Measurements from ENCODE around the gene GPR84. TPM values are rescaled to one million over a fixed set of nuclear protein-coding genes. Genes with fewer than 3 reads are reported as not detected.
A peak's percentile ranks its signal among the peaks of the same experiment; 100 is the strongest.

GPR84 gene
- total RNA-seq, 5 donors from 2014 or later (not counting 1 experiment from before 2014, with no cell fraction given) = not detected

GRCh38 chr12:54385251-54385914, 21.1 kb upstream of the GPR84 start:
- ATAC-seq (replicated peaks in 1 of 4) (no peak), DNase-seq (no peak)
- Mint-ChIP-seq H3K4me3 (no peak overlapping the region), H3K27me3 (no peaks in the 10 kb centered on the region), H3K27ac (no peak overlapping the region), H3K4me1 (peaks cover 1 to 18% (median 5%) of the 10 kb centered on the region in 3 donors), H3K9me3 (no peaks in the 10 kb centered on the region), H3K36me3 (no peaks in the 10 kb centered on the region)
- ChIA-PET POLR2A (no interaction called here), CTCF (interaction anchor here in 1 of 2 donors (0.5 kb wide), 1 partner anchor 1699 kb away, joined by 4 read pairs; no protein-coding TSS in a partner anchor)
- Histone ChIP-seq H3K36me3 (ENCODE audit: control insufficient read depth in 2 of 2, extremely low read depth in 1 of 2, insufficient read depth in 1 of 2, low read length in 1 of 2) (no peaks in the 10 kb centered on the region), H3K9me3 (no peaks in the 10 kb centered on the region), H3K4me3 (ENCODE audit: control insufficient read depth in 1 of 2, extremely low read depth in 1 of 2, low read length in 1 of 2) (no peak overlapping the region), H3K27me3 (replicated peaks in 1 of 2; ENCODE audit: control insufficient read depth in 2 of 2, extremely low read depth in 1 of 2, insufficient read depth in 2 of 2, low read length in 1 of 2) (peaks cover 0 to 2% of the 10 kb centered on the region in 2 experiments), H3K4me1 (ENCODE audit: control insufficient read depth in 1 of 2, extremely low read depth in 1 of 2, insufficient read depth in 2 of 2, low read length in 2 of 2) (peaks cover 0 to 3% of the 10 kb centered on the region in 2 experiments), H3K27ac (ENCODE audit: low read length) (no peak overlapping the region)
- WGBS (ENCODE audit: insufficient coverage) = 70% methylated on average over 8 of the region's 10 CpGs

- no peaks in the 10 kb centered on the region for H3K9me3 Mint-ChIP-seq
- H3K27me3 Mint-ChIP-seq = no peaks in the 10 kb centered on the region
- ChIA-PET CTCF (interaction anchor here (0.6 to 0.8 kb wide), 2 partner anchors 55 to 87 kb away, joined by 4 to 5 read pairs; no protein-coding TSS in a partner anchor), POLR2A (no interaction called here)
- Histone ChIP-seq H3K9me3 (no peaks in the 10 kb centered on the region), H3K4me3 (ENCODE audit: control insufficient read depth in 1 of 2, extremely low read depth in 1 of 2, low read length in 1 of 2) (no peak within 1 kb of the TSS), H3K4me1 (ENCODE audit: control insufficient read depth in 1 of 2, extremely low read depth in 1 of 2, insufficient read depth in 2 of 2, low read length in 2 of 2) (peaks cover 0 to 3% of the 10 kb centered on the region in 2 experiments), H3K27me3 (replicated peaks in 1 of 2; ENCODE audit: control insufficient read depth in 2 of 2, extremely low read depth in 1 of 2, insufficient read depth in 2 of 2, low read length in 1 of 2) (peaks cover 0 to 2% of the 10 kb centered on the region in 2 experiments), H3K36me3 (ENCODE audit: control insufficient read depth in 2 of 2, extremely low read depth in 1 of 2, insufficient read depth in 1 of 2, low read length in 1 of 2) (no peaks in the 10 kb centered on the region), H3K27ac (ENCODE audit: low read length) (no peak within 1 kb of the TSS)
- peaks cover 4 to 17% (median 9%) of the 10 kb centered on the region in 3 donors for H3K4me1 Mint-ChIP-seq
- H3K36me3 Mint-ChIP-seq = no peaks in the 10 kb centered on the region
- no CpG with 5 or more reads among the region's 1 CpG for WGBS (ENCODE audit: insufficient coverage)
- DNase-seq (peak in 1 of 35 experiments; percentile 37), ATAC-seq (replicated peaks in 1 of 4) (no peak)
- H3K27ac Mint-ChIP-seq = no peak within 1 kb of the TSS
- no peak within 1 kb of the TSS for H3K4me3 Mint-ChIP-seq
These were observed 20.3 kb upstream of the GPR84 start, which contains the start of gene ZNF385A for GRCh38 chr12:54384591-54385041. ZNF385A (minus strand) TSS chr12:54384733; CDS start chr12:54384514, 219 bp downstream.

GRCh38 chr12:54383041-54383609, 18.8 kb upstream of the GPR84 start:
- CTCF ChIA-PET = interaction anchor here in 1 of 2 donors (1.9 kb wide), 1 partner anchor 56 kb away, joined by 4 read pairs; no protein-coding TSS in a partner anchor
- 85% methylated on average over 2 of the region's 3 CpGs for WGBS (ENCODE audit: insufficient coverage)
- Mint-ChIP-seq H3K27me3 (no peaks in the 10 kb centered on the region), H3K9me3 (no peaks in the 10 kb centered on the region), H3K36me3 (no peaks in the 10 kb centered on the region), H3K4me1 (peaks cover 8 to 20% (median 15%) of the 10 kb centered on the region in 3 donors), H3K4me3 (no peak overlapping the region), H3K27ac (peak overlapping the region in 1 of 2 donors; percentile 63)
- Histone ChIP-seq H3K27ac (ENCODE audit: low read length) (no peak overlapping the region), H3K4me1 (ENCODE audit: control insufficient read depth in 1 of 2, extremely low read depth in 1 of 2, insufficient read depth in 2 of 2, low read length in 2 of 2) (peaks cover 0 to 8% of the 10 kb centered on the region in 2 experiments), H3K4me3 (ENCODE audit: control insufficient read depth in 1 of 2, extremely low read depth in 1 of 2, low read length in 1 of 2) (no peak overlapping the region), H3K27me3 (replicated peaks in 1 of 2; ENCODE audit: control insufficient read depth in 2 of 2, extremely low read depth in 1 of 2, insufficient read depth in 2 of 2, low read length in 1 of 2) (peaks cover 0 to 2% of the 10 kb centered on the region in 2 experiments), H3K36me3 (ENCODE audit: control insufficient read depth in 2 of 2, extremely low read depth in 1 of 2, insufficient read depth in 1 of 2, low read length in 1 of 2) (no peaks in the 10 kb centered on the region), H3K9me3 (no peaks in the 10 kb centered on the region)
- ATAC-seq (replicated peaks in 1 of 4) (no peak), DNase-seq (no peak)
- POLR2A ChIA-PET = no interaction called here

- Mint-ChIP-seq H3K4me3 (no peak overlapping the region), H3K4me1 (peaks cover 8 to 15% (median 13%) of the 10 kb centered on the region in 3 donors), H3K27me3 (no peaks in the 10 kb centered on the region), H3K36me3 (no peaks in the 10 kb centered on the region), H3K27ac (no peak overlapping the region), H3K9me3 (no peaks in the 10 kb centered on the region)
- H3K27ac ChIP-seq (ENCODE audit: low read length) = no peak overlapping the region
- peaks cover 0 to 2% of the 10 kb centered on the region in 2 experiments for H3K27me3 ChIP-seq (replicated peaks in 1 of 2; ENCODE audit: control insufficient read depth in 2 of 2, extremely low read depth in 1 of 2, insufficient read depth in 2 of 2, low read length in 1 of 2)
- H3K4me1 ChIP-seq (ENCODE audit: control insufficient read depth in 1 of 2, extremely low read depth in 1 of 2, insufficient read depth in 2 of 2, low read length in 2 of 2) = peaks cover 0 to 8% of the 10 kb centered on the region in 2 experiments
- POLR2A ChIA-PET = interaction anchor here (0.6 to 0.7 kb wide), 2 partner anchors 9 to 10 kb away, joined by 3 to 7 read pairs; no protein-coding TSS in a partner anchor
- DNase-seq (no peak), ATAC-seq (replicated peaks in 1 of 4) (no peak)
- CTCF ChIA-PET = interaction anchor here (0.6 to 3.1 kb wide), 11 partner anchors 12 to 160 kb away, joined by 3 to 18 read pairs (median 4); partner anchors contain the start of gene NCKAP1L (in 1 of the 2)
- H3K9me3 ChIP-seq = no peaks in the 10 kb centered on the region
- no peaks in the 10 kb centered on the region for H3K36me3 ChIP-seq (ENCODE audit: control insufficient read depth in 2 of 2, extremely low read depth in 1 of 2, insufficient read depth in 1 of 2, low read length in 1 of 2)
- H3K4me3 ChIP-seq (ENCODE audit: control insufficient read depth in 1 of 2, extremely low read depth in 1 of 2, low read length in 1 of 2) = no peak overlapping the region
- no CpG with 5 or more reads among the region's 4 CpGs for WGBS (ENCODE audit: insufficient coverage)
These were observed 16.9 kb upstream of the GPR84 start for GRCh38 chr12:54381136-54381535.

GRCh38 chr12:54379398-54380201, 15.3 kb upstream of the GPR84 start:
- Mint-ChIP-seq H3K36me3 (no peaks in the 10 kb centered on the region), H3K27me3 (no peaks in the 10 kb centered on the region), H3K4me1 (peaks cover 8 to 15% (median 10%) of the 10 kb centered on the region in 3 donors), H3K27ac (peak overlapping the region in 1 of 2 donors; percentile 9), H3K4me3 (peak overlapping the region; percentile 1 to 72 (median 64)), H3K9me3 (no peaks in the 10 kb centered on the region)
- Histone ChIP-seq H3K27me3 (replicated peaks in 1 of 2; ENCODE audit: control insufficient read depth in 2 of 2, extremely low read depth in 1 of 2, insufficient read depth in 2 of 2, low read length in 1 of 2) (no peaks in the 10 kb centered on the region), H3K27ac (ENCODE audit: low read length) (no peak overlapping the region), H3K36me3 (ENCODE audit: control insufficient read depth in 2 of 2, extremely low read depth in 1 of 2, insufficient read depth in 1 of 2, low read length in 1 of 2) (no peaks in the 10 kb centered on the region), H3K4me3 (ENCODE audit: control insufficient read depth in 1 of 2, extremely low read depth in 1 of 2, low read length in 1 of 2) (peak overlapping the region in 1 of 2 donors; percentile 25), H3K9me3 (no peaks in the 10 kb centered on the region), H3K4me1 (ENCODE audit: control insufficient read depth in 1 of 2, extremely low read depth in 1 of 2, insufficient read depth in 2 of 2, low read length in 2 of 2) (peaks cover 0 to 8% of the 10 kb centered on the region in 2 experiments)
- 22% methylated on average over 14 of the region's 19 CpGs for WGBS (ENCODE audit: insufficient coverage)
- ATAC-seq (replicated peaks in 1 of 4) (peak; percentile 94 to 98 (median 96)), DNase-seq (peak; percentile 73 to 92 (median 85))
- POLR2A ChIA-PET = interaction anchor here in 1 of 2 donors (0.5 kb wide), 1 partner anchor 83 kb away, joined by 9 read pairs; no protein-coding TSS in a partner anchor
- CTCF ChIA-PET = interaction anchor here (0.5 to 3.1 kb wide), 29 partner anchors 9 to 633 kb away, joined by 3 to 18 read pairs (median 5); partner anchors contain the start of genes COPZ1 (in 1 of the 2) and NCKAP1L (in 1 of the 2)
